Neuronal stem cell (in vitro differentiated cells): ENCODE data around the gene SURF1.

Experiments
- DNase-seq: peaks from one replicate; pipeline ENCODE4 v3.0.0-alpha.2; 2013; ENCODE audit warnings: low spot score
- H2AFZ ChIP-seq: one replicate; pipeline ENCODE4 v1.6.1; 2013; ENCODE audit warnings: mild to moderate bottlenecking, low read length, inconsistent platforms
- H2AK5ac ChIP-seq: 2 replicates; pipeline ENCODE4 v1.6.1; 2013; ENCODE audit warnings: low read depth, mild to moderate bottlenecking, inconsistent platforms, low read length, moderate library complexity, mixed read lengths
- H2BK120ac ChIP-seq: 2 replicates; pipeline ENCODE4 v1.6.1; 2013; ENCODE audit warnings: low read depth, mild to moderate bottlenecking, inconsistent platforms, low read length, moderate library complexity, mixed read lengths
- H2BK12ac ChIP-seq: one replicate; pipeline ENCODE4 v1.6.1; 2013; ENCODE audit warnings: low read length, inconsistent platforms
- H2BK15ac ChIP-seq: 2 replicates; pipeline ENCODE4 v1.6.1; 2013; ENCODE audit warnings: mild to moderate bottlenecking, low read length, inconsistent platforms, mixed read lengths
- H2BK5ac ChIP-seq: one replicate; pipeline ENCODE4 v1.6.1; 2013; ENCODE audit warnings: inconsistent platforms, mild to moderate bottlenecking, low read length, moderate library complexity
- H3K14ac ChIP-seq: one replicate; pipeline ENCODE4 v1.6.1; 2013; ENCODE audit warnings: low read length, inconsistent platforms
- H3K18ac ChIP-seq: 2 replicates; pipeline ENCODE4 v1.6.1; 2013; ENCODE audit warnings: low read length, inconsistent platforms
- H3K23ac ChIP-seq: 2 replicates; pipeline ENCODE4 v1.6.1; 2013; ENCODE audit warnings: low read depth, mild to moderate bottlenecking, mixed read lengths, low read length, inconsistent platforms; ENCODE audit not compliant: poor library complexity
- H3K27ac ChIP-seq: replicated peaks from 3 replicates; pipeline ENCODE4 v1.5.1; 2013; ENCODE audit warnings: low read length, inconsistent platforms
- H3K27me3 ChIP-seq, 3 experiments: 2 replicates each; pipeline ENCODE4 v1.6.1; 2013; ENCODE audit warnings: low read length in 3 of 3, mild to moderate bottlenecking in 2 of 3, inconsistent platforms in 1 of 3, low read depth in 1 of 3, mixed read lengths in 1 of 3, moderate library complexity in 1 of 3; ENCODE audit not compliant: control insufficient read depth in 3 of 3, insufficient read depth in 3 of 3
- H3K36me3 ChIP-seq, 2 donors: replicated peaks in 1 of 2; 2 replicates each; pipeline ENCODE4 v1.6.1; 2013; ENCODE audit warnings: low read length in 2 of 2; ENCODE audit not compliant: control insufficient read depth in 2 of 2, insufficient read depth in 2 of 2
- H3K4ac ChIP-seq: 2 replicates; pipeline ENCODE4 v1.6.1; 2013; ENCODE audit warnings: inconsistent platforms, mild to moderate bottlenecking, low read length, moderate library complexity
- H3K4me1 ChIP-seq, 2 donors: 1 replicate in 1 of 2; 2 replicates in 1 of 2; pipeline ENCODE4 v1.6.1; 2013; ENCODE audit warnings: low read length in 2 of 2, low read depth in 1 of 2; ENCODE audit not compliant: control insufficient read depth in 2 of 2, insufficient read depth in 1 of 2
- H3K4me2 ChIP-seq: one replicate; pipeline ENCODE4 v1.6.1; 2013; ENCODE audit warnings: mild to moderate bottlenecking, low read length, inconsistent platforms; ENCODE audit not compliant: insufficient read depth, poor library complexity, severe bottlenecking
- H3K4me3 ChIP-seq, 2 donors: 2 replicates each; pipeline ENCODE4 v1.5.1; 2013; ENCODE audit warnings: low read length in 2 of 2, mild to moderate bottlenecking in 2 of 2, inconsistent platforms in 1 of 2, moderate library complexity in 1 of 2
- H3K79me1 ChIP-seq: one replicate; pipeline ENCODE4 v1.6.1; 2013; ENCODE audit warnings: low read depth, mild to moderate bottlenecking, inconsistent platforms, low read length, moderate library complexity
- H3K9ac ChIP-seq: one replicate; pipeline ENCODE4 v1.6.1; 2013; ENCODE audit warnings: mild to moderate bottlenecking, low read depth, low read length, inconsistent platforms; ENCODE audit not compliant: poor library complexity
- H3K9me3 ChIP-seq, 2 donors: replicated peaks in 1 of 2; 2 replicates each; pipeline versions ENCODE3 to v1.6.1; 2013; ENCODE audit warnings: low read length in 2 of 2, mild to moderate bottlenecking in 2 of 2, inconsistent platforms in 1 of 2, low read depth in 1 of 2, mixed read lengths in 1 of 2, moderate library complexity in 1 of 2; ENCODE audit not compliant: control insufficient read depth in 2 of 2, insufficient read depth in 1 of 2
- H4K8ac ChIP-seq: one replicate; pipeline ENCODE4 v1.6.1; 2013; ENCODE audit warnings: low read depth, mild to moderate bottlenecking, inconsistent platforms, low read length, moderate library complexity
- H4K91ac ChIP-seq: one replicate; pipeline ENCODE4 v1.6.1; 2013; ENCODE audit warnings: low read length, low read depth, mild to moderate bottlenecking, inconsistent platforms; ENCODE audit not compliant: poor library complexity
- WGBS, 2 donors: extraction: QIAGEN DNeasy Blood & Tissue Kit; methylation state at CpG; one replicate each; pipeline ENCODE4 v1.1.7; 2013; ENCODE audit warnings: missing lambda C conversion rate in 2 of 2, mixed read lengths in 1 of 2; ENCODE audit not compliant: insufficient read length in 2 of 2, insufficient replicate concordance in 1 of 2; ENCODE audit errors: extremely low coverage in 2 of 2; 5-methylcytosine and 5-hydroxymethylcytosine counted together

The SURF1 gene

GRCh38 chr9:133351908-133352634, 4.2 kb downstream of the SURF1 start:
- Histone ChIP-seq H3K79me1 (peaks cover 12% of the 10 kb centered on the region), H3K14ac (no peak overlapping the region), H3K27ac (no peak overlapping the region), H3K4me1 (peaks cover 4 to 14% of the 10 kb centered on the region in 2 donors), H3K9ac (no peak overlapping the region), H2BK15ac (no peak overlapping the region), H2BK12ac (no peak overlapping the region), H2AK5ac (no peak overlapping the region), H4K91ac (no peak overlapping the region), H3K18ac (no peak overlapping the region), H2AFZ (no peak overlapping the region), H3K4me2 (no peak overlapping the region), H2BK120ac (no peak overlapping the region), H3K23ac (peak overlapping the region; percentile 4), H3K36me3 (peaks cover 42 to 59% of the 10 kb centered on the region in 2 donors), H3K4me3 (no peak overlapping the region), H3K27me3 (no peaks in the 10 kb centered on the region), H3K4ac (no peak overlapping the region), H2BK5ac (no peak overlapping the region), H3K9me3 (peaks cover 0 to 5% of the 10 kb centered on the region in 2 donors), H4K8ac (no peak overlapping the region)
- peak; percentile 21 for DNase-seq
- no CpG with 5 or more reads among the region's 14 CpGs for WGBS, 2 donors

- no peak overlapping the region for H3K4me2 ChIP-seq
- no peak overlapping the region for H2AFZ ChIP-seq
- H3K4ac ChIP-seq, result no peak overlapping the region
- H2BK12ac ChIP-seq, result no peak overlapping the region
- H3K9ac ChIP-seq, result no peak overlapping the region
- H2AK5ac ChIP-seq, result no peak overlapping the region
- no peak overlapping the region for H4K8ac ChIP-seq
- H3K14ac ChIP-seq, result no peak overlapping the region
- H2BK120ac ChIP-seq, result no peak overlapping the region
- H3K9me3 ChIP-seq, result peaks cover 0 to 5% of the 10 kb centered on the region in 2 donors
- H3K27me3 ChIP-seq, result no peaks in the 10 kb centered on the region
- peak overlapping the region; percentile 4 for H3K23ac ChIP-seq
- H2BK15ac ChIP-seq, result no peak overlapping the region
- no peak overlapping the region for H3K4me3 ChIP-seq
- H3K79me1 ChIP-seq, result peaks cover 13% of the 10 kb centered on the region
- H3K4me1 ChIP-seq, result peaks cover 4 to 17% of the 10 kb centered on the region in 2 donors
- DNase-seq, result no peak
- no peak overlapping the region for H3K27ac ChIP-seq
- no peak overlapping the region for H4K91ac ChIP-seq
- peaks cover 42 to 60% of the 10 kb centered on the region in 2 donors for H3K36me3 ChIP-seq
- no peak overlapping the region for H3K18ac ChIP-seq
- WGBS, 2 donors, result no CpG with 5 or more reads among the region's 3 CpGs
- H2BK5ac ChIP-seq, result no peak overlapping the region
These were observed 4.8 kb downstream of the SURF1 start for GRCh38 chr9:133351526-133351907.

- peaks cover 24% of the 10 kb centered on the region for H3K79me1 ChIP-seq
- no peak overlapping the region for H3K23ac ChIP-seq
- H2BK15ac ChIP-seq, result no peak overlapping the region
- no peak overlapping the region for H3K4ac ChIP-seq
- H2AK5ac ChIP-seq, result no peak overlapping the region
- H3K27ac ChIP-seq, result no peak overlapping the region
- H3K4me3 ChIP-seq, result peak overlapping the region in 1 of 2 donors; percentile 100
- H2AFZ ChIP-seq, result no peak overlapping the region
- no peak overlapping the region for H2BK12ac ChIP-seq
- H3K14ac ChIP-seq, result no peak overlapping the region
- no CpG with 5 or more reads among the region's 15 CpGs for WGBS, 2 donors
- peaks cover 0 to 5% of the 10 kb centered on the region in 2 donors for H3K9me3 ChIP-seq
- H3K9ac ChIP-seq, result no peak overlapping the region
- no peak for DNase-seq
- no peaks in the 10 kb centered on the region for H3K27me3 ChIP-seq
- peaks cover 54 to 74% of the 10 kb centered on the region in 2 donors for H3K36me3 ChIP-seq
- no peak overlapping the region for H4K91ac ChIP-seq
- no peak overlapping the region for H3K18ac ChIP-seq
- H2BK5ac ChIP-seq, result no peak overlapping the region
- no peak overlapping the region for H2BK120ac ChIP-seq
- H3K4me1 ChIP-seq, result peaks cover 7 to 15% of the 10 kb centered on the region in 2 donors
- no peak overlapping the region for H3K4me2 ChIP-seq
- no peak overlapping the region for H4K8ac ChIP-seq
These were observed 6.2 kb downstream of the SURF1 start for GRCh38 chr9:133349965-133350616.
